HG02571 (cell line): ENCODE measurements around the gene ROR2.

Source experiments
- ATAC-seq: cut with Tn5 transposase; IDR thresholded peaks from one replicate; pipeline ENCODE4 v1.9.1; 2021; ENCODE audit warnings: mild to moderate bottlenecking, moderate library complexity; ENCODE audit not compliant: unreplicated experiment

Gene ROR2

DNA sequence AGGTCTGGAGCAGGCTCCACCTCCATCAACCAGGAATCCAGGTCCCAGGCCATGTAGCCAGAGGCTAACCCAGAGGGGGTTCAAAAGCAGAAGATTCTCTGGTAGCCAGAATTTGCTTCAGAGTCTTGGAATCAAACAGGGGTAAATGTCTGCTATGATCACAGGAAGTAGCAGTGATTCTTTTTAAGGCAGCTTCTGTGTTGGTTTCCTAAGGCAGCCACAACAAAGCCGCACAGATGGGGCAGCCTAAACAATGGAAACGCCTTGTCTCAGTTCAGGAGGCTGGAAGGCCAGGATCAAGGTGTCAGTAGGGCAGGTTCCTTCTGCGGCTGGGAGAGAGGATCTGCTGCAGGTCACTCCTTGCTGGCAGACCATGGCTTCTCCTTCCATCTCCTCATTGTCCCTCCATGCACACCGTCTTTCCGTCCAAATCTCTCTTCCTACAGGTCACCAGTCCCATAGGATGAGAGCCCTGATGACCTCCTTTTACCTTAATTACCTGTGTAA is 167.3 kb downstream of the ROR2 start:
- no peak for ATAC-seq

DNA sequence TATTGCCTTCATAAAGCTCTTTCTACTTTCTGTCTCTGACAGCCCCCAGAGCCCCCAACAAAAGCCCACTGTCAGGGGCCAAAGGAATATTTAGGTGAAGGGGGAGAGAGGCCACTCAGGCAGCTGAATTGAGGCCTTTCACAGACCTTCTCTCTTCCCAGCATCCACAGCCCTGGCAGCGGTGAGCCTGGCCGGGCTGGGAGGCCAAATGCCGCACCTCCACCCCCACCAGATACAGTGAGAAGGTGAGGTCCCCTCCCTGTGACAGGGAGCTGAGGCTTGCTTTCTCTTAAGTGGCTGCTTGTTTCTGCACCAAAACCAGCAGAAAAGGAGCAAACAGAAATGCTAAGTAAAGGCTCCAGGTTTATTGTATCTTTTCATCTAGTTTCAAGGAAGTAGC is 168.1 kb downstream of the ROR2 start:
- ATAC-seq: no peak

GRCh38 chr9:91781116-91781515 is 168.9 kb downstream of the ROR2 start:
- ATAC-seq: no peak

- ATAC-seq: no peak
Observed at GRCh38 chr9:91778031-91778430, 172.0 kb downstream of the ROR2 start.

- no peak for ATAC-seq
Observed at GRCh38 chr9:91777292-91777830, 172.7 kb downstream of the ROR2 start.

DNA sequence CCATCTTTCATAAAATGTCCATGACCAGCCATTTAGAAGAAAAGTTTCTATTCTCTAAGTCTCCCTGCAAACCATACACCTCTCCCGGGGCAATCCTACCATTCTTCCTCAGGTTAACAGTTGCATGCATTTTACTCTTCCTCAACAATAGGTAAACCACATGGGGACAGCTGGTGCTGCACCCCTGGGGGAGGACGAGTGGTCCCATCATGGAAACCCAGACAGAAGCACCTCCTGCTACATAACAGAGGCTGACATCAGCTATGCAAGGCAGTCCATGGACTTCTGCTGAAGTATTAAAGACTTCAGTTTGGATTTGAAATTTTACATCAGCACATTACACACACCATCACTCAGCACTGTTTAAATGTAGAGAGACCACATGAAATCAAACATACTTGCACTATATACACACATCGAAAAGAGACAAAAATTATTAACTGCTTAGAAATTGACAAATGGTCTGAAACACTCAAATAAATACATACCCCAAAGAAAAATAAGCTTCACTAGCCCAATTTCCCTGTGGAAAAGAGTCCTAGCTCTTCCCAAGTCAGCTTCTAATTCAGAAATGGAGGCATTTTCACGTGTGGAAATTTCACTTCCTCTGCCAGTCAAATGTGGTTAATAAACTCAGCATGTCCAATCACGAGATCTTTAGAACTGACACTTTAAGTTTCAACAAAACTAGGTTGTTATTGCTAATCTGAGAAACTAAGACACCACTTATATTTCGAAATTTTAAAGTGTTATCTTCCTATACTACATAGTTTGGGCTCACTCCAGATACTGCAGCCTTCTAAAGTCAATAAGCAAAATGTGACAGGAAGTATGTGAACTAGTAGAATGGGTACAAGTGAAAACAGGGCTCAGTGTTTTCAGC is 173.4 kb downstream of the ROR2 start:
- ATAC-seq: no peak

DNA sequence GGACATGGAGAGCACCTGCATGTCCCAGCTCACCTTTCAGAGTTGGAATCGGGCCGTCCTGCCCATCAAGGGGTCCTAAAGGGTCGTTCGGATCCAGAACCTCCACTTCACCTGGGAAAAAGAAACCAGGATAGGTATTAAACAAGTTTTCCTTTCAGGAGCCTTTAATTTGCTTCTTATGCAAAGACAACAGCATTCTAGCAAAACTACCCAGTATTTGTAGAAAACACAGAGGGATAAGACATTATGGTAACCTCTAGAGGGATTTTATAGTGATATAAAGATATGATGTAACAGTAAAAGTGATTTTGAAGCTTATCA is 174.4 kb downstream of the ROR2 start:
- no peak for ATAC-seq

DNA sequence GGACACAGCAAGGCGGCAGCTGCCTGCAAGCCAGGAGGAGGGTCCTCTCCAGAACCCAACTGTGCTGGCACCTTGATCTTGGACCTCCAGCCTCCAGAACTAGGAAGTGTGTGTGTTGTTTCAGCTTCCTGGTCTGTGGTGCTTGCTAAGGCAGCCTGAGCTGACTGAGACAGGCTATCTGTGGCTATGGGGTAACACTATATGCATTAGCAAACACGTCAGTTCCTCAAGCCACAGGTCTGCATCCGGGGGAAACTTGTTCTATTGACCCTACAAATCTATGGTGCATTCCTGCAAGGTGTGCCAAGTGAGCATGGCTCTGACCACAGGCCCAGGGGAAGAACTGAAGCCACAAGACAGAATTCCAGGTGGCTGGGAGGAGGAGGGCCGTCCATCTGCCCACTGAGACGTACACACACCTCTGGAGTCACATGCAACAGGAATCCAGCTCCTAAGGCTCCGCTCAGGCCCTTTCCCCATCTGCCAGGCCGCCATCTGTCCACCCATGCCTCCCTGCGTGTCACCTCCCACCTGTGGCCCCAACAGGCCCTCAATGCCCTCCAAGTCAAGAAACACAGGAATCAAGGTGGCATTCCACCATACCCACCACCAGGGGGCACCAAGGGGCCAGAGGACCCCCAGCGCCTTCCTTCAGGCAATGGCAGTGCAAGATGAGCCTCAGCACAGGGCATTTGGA is 174.9 kb downstream of the ROR2 start:
- ATAC-seq: no peak

DNA sequence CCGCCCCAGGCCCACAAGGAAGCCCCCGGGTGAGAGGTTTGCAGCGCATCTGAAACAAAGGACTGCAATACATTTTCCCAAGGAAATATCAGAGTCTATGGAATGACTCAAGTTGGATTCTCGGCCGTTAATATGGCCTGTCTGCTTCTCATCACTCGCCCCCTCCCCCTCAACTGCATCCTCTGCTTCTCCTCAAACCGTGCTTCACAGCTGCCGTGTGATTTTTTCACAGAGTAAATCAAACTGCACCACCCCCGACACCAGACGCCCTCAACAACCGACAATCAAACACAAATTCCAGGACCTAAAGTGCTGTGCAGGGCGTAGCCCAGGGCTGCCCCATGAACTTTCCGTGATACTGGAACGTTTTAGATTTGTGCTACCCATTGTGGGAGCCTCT is 176.9 kb downstream of the ROR2 start:
- ATAC-seq: no peak

GRCh38 chr9:91771864-91772263 is 178.2 kb downstream of the ROR2 start:
- no peak for ATAC-seq

DNA sequence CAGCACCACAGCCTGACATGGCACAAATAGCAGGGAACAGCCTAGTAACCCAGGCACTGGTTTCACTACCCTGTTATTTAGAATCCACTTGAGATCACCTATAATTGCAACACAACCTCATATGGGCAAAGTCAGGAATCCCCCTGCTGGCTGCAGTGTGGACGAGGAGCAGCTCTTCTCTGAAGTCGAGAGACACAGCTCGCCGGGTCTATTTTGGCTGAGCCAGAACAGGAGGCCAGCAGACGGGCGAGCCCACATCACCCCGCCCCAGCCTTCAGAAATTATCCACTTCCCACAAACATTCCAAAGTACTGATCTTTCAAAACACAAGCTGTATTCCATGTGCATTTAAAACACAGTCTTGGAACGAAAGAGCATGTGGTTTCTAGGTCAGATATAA is 179.0 kb downstream of the ROR2 start:
- ATAC-seq: no peak

- no peak for ATAC-seq
Observed at GRCh38 chr9:91770229-91770628, 179.8 kb downstream of the ROR2 start.

DNA sequence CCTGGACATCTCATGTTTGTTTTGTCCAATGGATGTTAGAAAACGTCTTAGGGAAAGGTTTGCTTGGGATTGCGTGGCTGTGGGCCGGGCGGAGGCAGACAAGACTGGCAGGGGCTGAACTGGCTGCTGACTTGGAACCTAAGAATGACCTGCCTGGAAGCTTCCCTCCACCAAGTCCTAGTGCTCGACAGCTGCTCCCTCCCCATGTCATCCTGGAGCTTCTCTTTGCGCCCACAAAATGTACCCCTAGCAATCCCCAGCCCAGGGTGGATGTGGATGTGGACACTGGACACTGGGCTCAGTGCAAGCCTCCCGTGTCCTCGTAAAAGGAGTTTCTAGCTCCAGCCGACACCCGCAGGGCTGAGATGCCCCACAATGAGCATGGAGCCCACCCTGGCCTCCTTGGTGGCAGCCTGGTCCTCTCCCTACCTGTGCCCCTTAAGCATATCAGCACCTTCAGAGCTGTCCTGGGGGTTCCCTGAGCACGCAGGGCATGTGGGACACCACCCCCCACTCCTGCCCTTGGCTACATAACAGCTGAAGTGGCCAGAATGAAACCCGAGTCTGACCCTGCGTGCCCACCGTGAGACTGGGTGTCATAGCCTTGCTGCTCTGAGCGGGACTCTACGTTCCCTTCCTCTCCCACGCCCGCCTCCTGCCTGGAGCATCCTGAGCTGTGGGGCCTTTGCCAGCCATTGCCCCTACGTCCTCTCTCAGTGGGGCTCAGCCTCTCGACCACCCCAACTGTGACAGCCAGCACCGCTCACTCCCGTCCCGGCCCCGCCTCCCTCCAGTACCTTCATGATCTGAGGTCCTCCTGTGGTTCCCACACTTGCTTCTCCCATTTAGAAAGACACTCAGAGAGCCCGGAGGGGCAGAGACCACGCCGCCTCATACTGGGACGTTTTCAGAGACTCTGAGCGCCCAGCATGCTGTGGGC is 180.8 kb downstream of the ROR2 start:
- no peak for ATAC-seq

DNA sequence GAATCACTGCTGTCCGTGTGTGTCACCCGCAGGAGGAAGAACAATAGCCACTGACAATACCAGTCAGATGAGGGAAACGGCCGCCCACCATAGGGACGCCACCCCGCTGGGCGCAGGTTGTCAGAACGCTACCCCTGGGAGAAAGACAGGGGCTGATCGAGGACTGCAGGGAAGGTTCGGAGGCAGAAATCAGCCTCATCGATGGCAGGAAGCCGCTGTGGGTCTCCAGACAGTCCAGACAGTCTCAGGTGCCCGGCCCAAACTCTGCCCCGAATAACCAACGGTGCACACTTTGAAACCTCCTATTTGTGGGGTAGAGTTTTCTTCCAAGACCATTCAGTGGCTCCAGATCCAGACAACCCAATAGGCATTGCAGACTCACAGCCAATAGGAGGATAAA is 181.5 kb downstream of the ROR2 start:
- no peak for ATAC-seq

DNA sequence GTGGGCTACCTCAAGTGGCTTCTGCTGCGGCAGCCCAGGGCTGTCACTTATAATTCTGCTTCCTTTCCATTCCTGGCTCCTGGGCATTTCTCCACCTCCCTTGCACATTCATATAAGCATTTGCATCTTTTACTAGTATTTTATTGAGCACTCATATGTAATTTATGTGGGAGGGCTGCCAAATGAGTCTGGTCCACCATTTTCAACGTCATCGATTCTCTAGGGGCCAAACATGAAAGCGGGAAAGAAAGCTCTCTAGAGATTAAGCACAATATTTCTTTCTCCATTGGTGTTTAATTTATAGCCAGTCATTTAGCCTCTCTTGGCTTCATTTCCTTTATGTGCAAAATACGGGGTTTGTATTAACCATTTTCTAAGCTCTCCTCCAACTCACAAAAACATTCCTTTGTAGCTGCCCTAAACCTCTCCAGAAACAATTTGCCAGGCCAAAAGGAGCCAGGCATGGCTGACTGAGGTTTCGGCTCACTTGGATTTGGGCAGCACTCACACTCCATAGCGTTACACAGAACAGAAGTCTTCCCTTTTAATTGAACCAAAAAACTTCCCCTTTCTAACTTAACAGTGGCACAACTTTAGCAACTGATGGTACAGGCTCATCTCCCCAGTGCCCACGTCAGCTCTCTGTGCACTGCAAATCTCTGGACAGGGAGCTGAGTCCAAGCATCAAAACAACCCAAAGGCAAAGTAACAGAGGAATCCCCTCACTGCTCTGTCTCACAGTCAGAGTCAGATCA is 183.5 kb downstream of the ROR2 start:
- no peak for ATAC-seq

DNA sequence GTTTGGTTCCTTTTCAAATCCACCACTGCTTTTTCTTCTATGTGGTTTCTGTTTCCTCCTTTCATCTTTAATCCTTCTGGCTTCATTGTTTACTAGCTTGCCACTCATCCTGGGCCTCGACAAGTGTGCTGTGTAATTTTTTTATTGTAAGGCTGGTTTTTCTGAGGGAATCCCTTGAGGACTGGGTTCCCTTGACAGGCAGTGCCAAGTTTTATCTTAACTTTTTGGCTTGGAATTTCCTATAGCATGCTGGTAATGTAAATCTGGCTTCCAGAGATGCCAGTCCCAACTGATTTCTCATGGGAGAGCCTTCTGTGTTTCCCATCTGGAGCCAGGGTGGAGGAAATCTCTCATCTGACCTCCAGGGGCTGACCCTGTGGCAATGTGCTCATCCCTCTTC is 184.7 kb downstream of the ROR2 start:
- ATAC-seq: no peak

DNA sequence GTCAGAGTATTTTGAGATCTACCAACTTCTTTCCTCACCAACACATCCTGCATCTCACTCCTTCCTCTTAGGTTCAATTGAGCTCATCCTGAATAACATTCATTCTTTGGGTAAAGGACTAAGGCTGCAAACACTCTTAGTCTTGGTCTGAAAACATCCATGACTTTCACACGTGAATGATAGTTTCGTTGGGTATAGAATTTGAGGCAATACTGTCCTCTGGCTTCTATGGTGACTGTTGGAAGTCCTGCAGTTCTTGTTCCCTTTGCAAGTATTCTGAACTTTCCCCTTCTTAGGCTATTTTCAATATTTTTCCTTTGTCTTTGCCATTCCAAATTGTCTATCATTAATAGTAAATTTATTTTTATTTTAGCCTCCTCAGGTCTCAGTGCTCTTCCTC is 185.4 kb downstream of the ROR2 start:
- ATAC-seq: no peak

DNA sequence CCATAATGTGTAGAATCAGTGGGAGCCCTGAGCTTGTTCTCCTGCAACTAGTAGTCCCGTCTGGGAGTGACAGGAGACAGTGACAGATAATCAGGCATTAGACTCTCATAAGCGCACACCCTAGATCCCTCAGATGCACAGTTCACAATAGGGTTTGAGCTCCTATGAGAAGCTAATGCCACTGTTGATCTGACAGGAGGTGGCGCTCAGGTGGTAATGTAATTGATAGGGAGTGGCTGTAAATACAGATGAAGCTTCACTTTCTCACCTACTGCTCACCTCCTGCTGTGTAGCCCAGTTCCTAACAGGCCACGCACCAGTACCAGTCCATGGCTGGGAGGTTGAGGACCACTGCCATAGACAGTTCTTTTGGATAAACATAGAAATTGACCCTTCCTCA is 188.7 kb downstream of the ROR2 start:
- ATAC-seq: no peak

- ATAC-seq: no peak
Observed at GRCh38 chr9:91760906-91761305, 189.1 kb downstream of the ROR2 start.

DNA sequence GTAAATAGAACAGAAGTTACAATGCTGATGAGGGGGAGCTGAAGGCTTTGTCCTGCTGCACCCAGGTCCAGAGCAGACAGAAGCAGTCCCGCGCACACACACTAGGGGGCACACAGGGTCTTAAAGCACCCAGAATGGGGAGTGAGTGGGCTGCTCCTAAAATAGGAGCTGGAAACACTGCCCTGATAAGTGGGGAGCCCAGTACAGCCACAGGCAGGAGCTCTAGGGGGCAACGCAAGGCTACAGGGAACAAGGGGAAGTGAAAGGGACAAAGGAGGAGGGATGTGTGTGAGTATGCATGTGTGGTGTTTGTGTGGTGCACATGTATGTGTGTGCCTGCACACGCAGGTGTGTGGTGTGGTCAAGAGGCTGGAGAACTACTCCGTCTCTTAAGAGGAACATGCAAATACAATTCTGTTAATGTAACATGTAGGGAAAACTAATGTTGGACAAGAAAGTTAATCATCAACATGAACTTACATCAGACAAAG is 191.5 kb downstream of the ROR2 start:
- peak; percentile 55 for ATAC-seq
